ENCODE measurements around the gene S1PR3. TPM values are rescaled to one million over a fixed set of nuclear protein-coding genes. Genes with fewer than 3 reads are reported as not detected.

The S1PR3 gene
- total and polyA plus RNA-seq, 4 donors, result 1.4 to 4.5 (median 2.9) TPM

- peaks cover 0 to 8% (median 0%) of the 10 kb centered on the region in 4 donors for H3K27me3 ChIP-seq (ENCODE audit: control insufficient read depth in 4 of 4, insufficient read depth in 4 of 4, low read length in 3 of 4)
- H3K9ac ChIP-seq (ENCODE audit: low read depth in 1 of 2, low read length in 2 of 2), result no peak overlapping the region
- H3K36me3 ChIP-seq (ENCODE audit: control insufficient read depth in 4 of 4, insufficient read depth in 3 of 4, low read depth in 1 of 4, low read length in 3 of 4), result no peaks in the 10 kb centered on the region
- H3K4me1 ChIP-seq (ENCODE audit: control insufficient read depth in 4 of 4, insufficient read depth in 4 of 4, low read length in 3 of 4), result no peaks in the 10 kb centered on the region
- H3K4me3 ChIP-seq (ENCODE audit: low read depth in 1 of 3, low read length in 3 of 3), result no peak overlapping the region
- WGBS, result 54% methylated on average over 2 of the region's 2 CpGs
- peaks cover 0 to 2% (median 0%) of the 10 kb centered on the region in 4 donors for H3K9me3 ChIP-seq (ENCODE audit: control insufficient read depth in 4 of 4, low read length in 3 of 4)
- TF ChIP-seq TAF1 (conservative IDR thresholded peaks at IDR 0.05) (no peak), REST (IDR thresholded peaks at IDR 0.05) (no peak), NR2F2 (IDR thresholded peaks at IDR 0.05) (no peak), SP1 (IDR thresholded peaks at IDR 0.05) (no peak), YY1 (IDR thresholded peaks at IDR 0.05) (no peak), RXRA (IDR thresholded peaks at IDR 0.05) (no peak), ZBTB33 (IDR thresholded peaks at IDR 0.05) (no peak), ATF3 (IDR thresholded peaks at IDR 0.05) (no peak), FOXA2 (IDR thresholded peaks at IDR 0.05) (no peak), FOXA1 (IDR thresholded peaks at IDR 0.05) (no peak)
- DNase-seq (ENCODE audit: low spot score), result no peak
- no peak overlapping the region for H3K27ac ChIP-seq (ENCODE audit: low read depth in 1 of 2, low read length in 2 of 2)
Observed at GRCh38 chr9:88983865-88984542, 7.3 kb upstream of the S1PR3 start.

GRCh38 chr9:88984543-88984883 is 6.8 kb upstream of the S1PR3 start:
- no peak overlapping the region for H3K4me3 ChIP-seq (ENCODE audit: low read depth in 1 of 3, low read length in 3 of 3)
- H3K27me3 ChIP-seq (ENCODE audit: control insufficient read depth in 4 of 4, insufficient read depth in 4 of 4, low read length in 3 of 4), result peaks cover 0 to 8% (median 0%) of the 10 kb centered on the region in 4 donors
- TF ChIP-seq ZBTB33 (IDR thresholded peaks at IDR 0.05), result no peak
- TF ChIP-seq NR2F2 (IDR thresholded peaks at IDR 0.05), result no peak
- TF ChIP-seq ATF3 (IDR thresholded peaks at IDR 0.05), result no peak
- TF ChIP-seq TAF1 (conservative IDR thresholded peaks at IDR 0.05), result no peak
- TF ChIP-seq HNF4A (conservative IDR thresholded peaks at IDR 0.05), result no peak
- TF ChIP-seq EGR1 (IDR thresholded peaks at IDR 0.05; ENCODE audit: low read depth in 2 of 2), result no peak
- no peak for TF ChIP-seq MAX (IDR thresholded peaks at IDR 0.05)
- TF ChIP-seq REST (IDR thresholded peaks at IDR 0.05), result no peak
- no peak for TF ChIP-seq JUND (IDR thresholded peaks at IDR 0.05)
- H3K9ac ChIP-seq (ENCODE audit: low read depth in 1 of 2, low read length in 2 of 2), result no peak overlapping the region
- no peak overlapping the region for H3K27ac ChIP-seq (ENCODE audit: low read depth in 1 of 2, low read length in 2 of 2)
- peaks cover 0 to 2% (median 0%) of the 10 kb centered on the region in 4 donors for H3K9me3 ChIP-seq (ENCODE audit: control insufficient read depth in 4 of 4, low read length in 3 of 4)
- WGBS, result 79% methylated on average over 4 of the region's 4 CpGs
- no peak for DNase-seq (ENCODE audit: low spot score)
- H3K36me3 ChIP-seq (ENCODE audit: control insufficient read depth in 4 of 4, insufficient read depth in 3 of 4, low read depth in 1 of 4, low read length in 3 of 4), result no peaks in the 10 kb centered on the region
- H3K4me1 ChIP-seq (ENCODE audit: control insufficient read depth in 4 of 4, insufficient read depth in 4 of 4, low read length in 3 of 4), result no peaks in the 10 kb centered on the region
